Gastroesophageal sphincter (tissue), 4 donors: ENCODE measurements around the gene ZFR. TPM values are rescaled to one million over a fixed set of nuclear protein-coding genes. Genes with fewer than 3 reads are reported as not detected.

Experiments used
- ATAC-seq: fragments of 150-250 bp; one replicate; pipeline ENCODE4 v1.9.1; 2016; ENCODE audit warnings: mild to moderate bottlenecking, moderate library complexity
- H3K27ac ChIP-seq, 4 donors: fragments of 200-600 bp; sonication (generic) in 3 of 4; 1 replicate in 3 of 4; 2 replicates in 1 of 4; pipeline ENCODE4 v1.5.1; 2016 to 2019
- H3K27me3 ChIP-seq: fragments of 200-600 bp; sonication (generic); one replicate; pipeline ENCODE4 v1.5.1; 2019
- H3K36me3 ChIP-seq, 2 donors: fragments of 200-600 bp; sonication (generic); one replicate each; pipeline ENCODE4 v1.5.1; 2019; ENCODE audit warnings: control low read depth in 1 of 2
- H3K4me1 ChIP-seq, 3 donors: fragments of 200-600 bp; sonication (generic); 1 replicate in 2 of 3; 2 replicates in 1 of 3; pipeline ENCODE4 v1.5.1; 2016 to 2019; ENCODE audit warnings: control low read depth in 2 of 3
- H3K4me3 ChIP-seq, 2 donors: fragments of 200-600 bp; sonication (generic); one replicate each; pipeline ENCODE4 v1.5.1; 2019; ENCODE audit warnings: mild to moderate bottlenecking in 1 of 2, moderate library complexity in 1 of 2
- H3K9me3 ChIP-seq, 3 donors: fragments of 200-600 bp; sonication (generic); one replicate each; pipeline ENCODE4 v1.5.1; 2017 to 2019; ENCODE audit warnings: control low read depth in 2 of 3
- CTCF ChIP-seq, 4 experiments: fragments of 200-600 bp in 2 of 4; fragments of 450-650 bp in 2 of 4; sonication (generic) in 1 of 4; IDR thresholded peaks; one replicate each; pipeline ENCODE4 v1.5.1; 2017 to 2019; ENCODE audit warnings: antibody characterized with exemption in 4 of 4, mild to moderate bottlenecking in 2 of 4, moderate library complexity in 2 of 4
- EP300 ChIP-seq: sonication (generic); formaldehyde crosslinking; IDR thresholded peaks from one replicate; pipeline ENCODE4 v1.6.1; 2017; ENCODE audit warnings: antibody characterized with exemption, mild to moderate bottlenecking
- POLR2A ChIP-seq, 2 donors: fragments of 450-650 bp; IDR thresholded peaks; one replicate each; pipeline ENCODE4 v1.6.1; 2017; ENCODE audit warnings: antibody characterized with exemption in 2 of 2, mild to moderate bottlenecking in 2 of 2, moderate library complexity in 1 of 2
- POLR2AphosphoS5 ChIP-seq: sonication (generic); formaldehyde crosslinking; IDR thresholded peaks from one replicate; pipeline ENCODE4 v1.6.1; 2017; ENCODE audit warnings: antibody characterized with exemption
- WGBS, 2 donors: methylation state at CpG; one replicate each; pipeline ENCODE4 v1.1.5; 2018; ENCODE audit warnings: low coverage in 1 of 2; 5-methylcytosine and 5-hydroxymethylcytosine counted together
- total RNA-seq, 4 donors: library from RNA; depleted of rRNA; stranded (reverse); fragments of >200 nt; gene quantifications; one replicate each; pipeline ENCODE4 v1.1.0, GENCODE V29; 2016

The ZFR gene
- total RNA-seq, 4 donors from 2014 or later = 92.9 to 108 (median 100) TPM

GRCh38 chr5:32358611-32359010 lies 85.9 kb downstream of the ZFR start:
- TF ChIP-seq POLR2AphosphoS5 (no peak), EP300 (no peak), POLR2A (IDR thresholded peaks at IDR 0.05) (no peak), CTCF (IDR thresholded peaks at IDR 0.05) (no peak)
- ATAC-seq = no peak
- Histone ChIP-seq H3K36me3 (peaks cover 5 to 92% of the 10 kb centered on the region in 2 donors), H3K9me3 (no peaks in the 10 kb centered on the region), H3K27ac (no peak overlapping the region), H3K4me1 (no peaks in the 10 kb centered on the region), H3K27me3 (no peaks in the 10 kb centered on the region), H3K4me3 (no peak overlapping the region)
- WGBS, 2 donors = 87 to 88% methylated on average over 6 of the region's 6 CpGs

- H3K9me3 ChIP-seq = no peaks in the 10 kb centered on the region
- ATAC-seq = no peak
- H3K4me3 ChIP-seq = no peak overlapping the region
- H3K36me3 ChIP-seq = peaks cover 5 to 88% of the 10 kb centered on the region in 2 donors
- H3K4me1 ChIP-seq = no peaks in the 10 kb centered on the region
- no peaks in the 10 kb centered on the region for H3K27me3 ChIP-seq
- no peak for TF ChIP-seq POLR2AphosphoS5
- TF ChIP-seq EP300 = no peak
- TF ChIP-seq CTCF (IDR thresholded peaks at IDR 0.05) = no peak
- TF ChIP-seq POLR2A (IDR thresholded peaks at IDR 0.05) = no peak
- no peak overlapping the region for H3K27ac ChIP-seq
Observed at GRCh38 chr5:32357658-32358057, 86.9 kb downstream of the ZFR start.

- no peak overlapping the region for H3K27ac ChIP-seq
Observed at GRCh38 chr5:32355686-32356085, 88.9 kb downstream of the ZFR start.

GRCh38 chr5:32353420-32353819 lies 91.1 kb downstream of the ZFR start:
- Histone ChIP-seq H3K27me3 (no peaks in the 10 kb centered on the region), H3K4me3 (no peak overlapping the region), H3K27ac (no peak overlapping the region), H3K4me1 (no peaks in the 10 kb centered on the region), H3K36me3 (peaks cover 5 to 45% of the 10 kb centered on the region in 2 donors), H3K9me3 (no peaks in the 10 kb centered on the region)
- TF ChIP-seq POLR2A (IDR thresholded peaks at IDR 0.05) (no peak), POLR2AphosphoS5 (no peak), CTCF (IDR thresholded peaks at IDR 0.05) (no peak), EP300 (no peak)
- no peak for ATAC-seq
- 95 to 100% methylated on average over 1 to 8 of the region's 9 CpGs for WGBS, 2 donors

More at GRCh38 chr5:32355686-32356085, 88.9 kb downstream of the ZFR start:
- Histone ChIP-seq H3K4me1 (no peaks in the 10 kb centered on the region), H3K4me3 (no peak overlapping the region), H3K27me3 (no peaks in the 10 kb centered on the region), H3K9me3 (no peaks in the 10 kb centered on the region), H3K36me3 (peaks cover 5 to 68% of the 10 kb centered on the region in 2 donors)
- ATAC-seq = no peak
- WGBS, 2 donors = 57 to 90% methylated on average over 2 to 4 of the region's 4 CpGs
- TF ChIP-seq EP300 = no peak
- TF ChIP-seq POLR2A (IDR thresholded peaks at IDR 0.05) = no peak
- TF ChIP-seq CTCF (IDR thresholded peaks at IDR 0.05) = no peak
- no peak for TF ChIP-seq POLR2AphosphoS5

- Histone ChIP-seq H3K27me3 (no peaks in the 10 kb centered on the region), H3K27ac (no peak overlapping the region), H3K4me1 (no peaks in the 10 kb centered on the region), H3K36me3 (peaks cover 5 to 38% of the 10 kb centered on the region in 2 donors), H3K9me3 (no peaks in the 10 kb centered on the region), H3K4me3 (no peak overlapping the region)
- ATAC-seq = no peak
- WGBS, 2 donors = 80 to 83% methylated on average over 2 to 4 of the region's 8 CpGs
- no peak for TF ChIP-seq EP300
Observed at GRCh38 chr5:32352685-32353084, 91.9 kb downstream of the ZFR start.

- H3K27me3 ChIP-seq = no peaks in the 10 kb centered on the region
- 74 to 93% methylated on average over 2 of the region's 2 CpGs for WGBS, 2 donors
- H3K36me3 ChIP-seq = no peaks in the 10 kb centered on the region
- H3K4me1 ChIP-seq = no peaks in the 10 kb centered on the region
- TF ChIP-seq EP300 (no peak), POLR2A (IDR thresholded peaks at IDR 0.05) (no peak), POLR2AphosphoS5 (no peak), CTCF (IDR thresholded peaks at IDR 0.05) (no peak)
- no peak overlapping the region for H3K27ac ChIP-seq
- no peaks in the 10 kb centered on the region for H3K9me3 ChIP-seq
- no peak for ATAC-seq
- no peak overlapping the region for H3K4me3 ChIP-seq
Observed at GRCh38 chr5:32346869-32347268, 97.7 kb downstream of the ZFR start.
